H9 (cell line): ENCODE measurements around the gene SPINT2. TPM values are rescaled to one million over a fixed set of nuclear protein-coding genes. Genes with fewer than 3 reads are reported as not detected.

ENCODE experiments used
- DNase-seq: peaks from one replicate; pipeline ENCODE4 v3.0.0-alpha.2; 2017
- H2AFZ ChIP-seq: one replicate; pipeline ENCODE4 v1.6.1; 2013; ENCODE audit warnings: mild to moderate bottlenecking, low read length, control low read depth, moderate library complexity
- H2AK5ac ChIP-seq: 2 replicates; pipeline ENCODE4 v1.6.1; 2013; ENCODE audit warnings: low read length, control low read depth, mixed read lengths; ENCODE audit not compliant: insufficient read length
- H2BK120ac ChIP-seq: one replicate; pipeline ENCODE4 v1.6.1; 2013; ENCODE audit warnings: low read depth, mild to moderate bottlenecking, low read length, control low read depth, inconsistent platforms; ENCODE audit not compliant: poor library complexity, severe bottlenecking
- H2BK12ac ChIP-seq: 2 replicates; pipeline ENCODE4 v1.6.1; 2013; ENCODE audit warnings: low read length, control low read depth, mixed read lengths, low read depth; ENCODE audit not compliant: insufficient read length
- H2BK15ac ChIP-seq: 2 replicates; pipeline ENCODE4 v1.6.1; 2013; ENCODE audit warnings: low read depth, low read length, control low read depth
- H2BK20ac ChIP-seq: one replicate; pipeline ENCODE4 v1.6.1; 2013; ENCODE audit warnings: low read depth, mild to moderate bottlenecking, low read length, control low read depth, inconsistent platforms; ENCODE audit not compliant: poor library complexity, severe bottlenecking
- H2BK5ac ChIP-seq: 2 replicates; pipeline ENCODE4 v1.6.1; 2013; ENCODE audit warnings: low read length, control low read depth, mixed read lengths; ENCODE audit not compliant: insufficient read length
- H3K14ac ChIP-seq: 2 replicates; pipeline ENCODE4 v1.6.1; 2013; ENCODE audit warnings: low read length, control low read depth; ENCODE audit not compliant: insufficient read depth
- H3K18ac ChIP-seq: 2 replicates; pipeline ENCODE4 v1.6.1; 2013; ENCODE audit warnings: low read depth, mild to moderate bottlenecking, mixed read lengths, low read length, control low read depth; ENCODE audit not compliant: insufficient read length
- H3K23ac ChIP-seq: 2 replicates; pipeline ENCODE4 v1.6.1; 2013; ENCODE audit warnings: low read length, control low read depth, mixed read lengths, low read depth; ENCODE audit not compliant: insufficient read length
- H3K23me2 ChIP-seq: 2 replicates; pipeline ENCODE4 v1.6.1; 2013; ENCODE audit warnings: low read depth, mild to moderate bottlenecking, mixed read lengths, low read length, control low read depth; ENCODE audit not compliant: insufficient read length, poor library complexity, severe bottlenecking
- H3K27ac ChIP-seq: 2 replicates; pipeline ENCODE4 v1.5.1; 2013; ENCODE audit warnings: low read length, control low read depth, mixed read lengths, low read depth; ENCODE audit not compliant: insufficient read length
- H3K27me3 ChIP-seq: 2 replicates; pipeline ENCODE4 v1.6.1; 2013; ENCODE audit warnings: low read length, control low read depth, inconsistent platforms; ENCODE audit not compliant: insufficient read depth
- H3K4ac ChIP-seq: 2 replicates; pipeline ENCODE4 v1.6.1; 2013; ENCODE audit warnings: low read depth, mild to moderate bottlenecking, control low read depth, inconsistent platforms, low read length, moderate library complexity
- H3K4me1 ChIP-seq: 2 replicates; pipeline ENCODE4 v1.6.1; 2013; ENCODE audit warnings: low read length, control low read depth, inconsistent platforms; ENCODE audit not compliant: insufficient read depth
- H3K4me2 ChIP-seq: 2 replicates; pipeline ENCODE4 v1.6.1; 2013; ENCODE audit warnings: low read length, control low read depth, mixed read lengths; ENCODE audit not compliant: insufficient read length, insufficient read depth
- H3K56ac ChIP-seq: 2 replicates; pipeline ENCODE4 v1.6.1; 2013; ENCODE audit warnings: low read depth, mild to moderate bottlenecking, mixed read lengths, low read length, control low read depth; ENCODE audit not compliant: insufficient read length
- H3K79me1 ChIP-seq: 2 replicates; pipeline ENCODE4 v1.6.1; 2013; ENCODE audit warnings: low read depth, mild to moderate bottlenecking, moderate library complexity, low read length, control low read depth, inconsistent platforms; ENCODE audit not compliant: insufficient read depth, poor library complexity, severe bottlenecking
- H3K79me2 ChIP-seq: 2 replicates; pipeline ENCODE4 v1.6.1; 2013; ENCODE audit warnings: low read length, control low read depth, inconsistent platforms; ENCODE audit not compliant: insufficient read depth
- H3K9ac ChIP-seq: 2 replicates; pipeline ENCODE4 v1.6.1; 2013; ENCODE audit warnings: low read length, control low read depth, mixed read lengths; ENCODE audit not compliant: insufficient read length; ENCODE audit errors: extremely low read depth
- H3K9me3 ChIP-seq: one replicate; pipeline ENCODE4 v1.6.1; 2013; ENCODE audit warnings: low read depth, low read length, inconsistent platforms; ENCODE audit not compliant: control insufficient read depth
- H3T11ph ChIP-seq: one replicate; pipeline ENCODE4 v1.6.1; 2013; ENCODE audit warnings: mild to moderate bottlenecking, low read length, control low read depth, inconsistent platforms
- H4K20me1 ChIP-seq: one replicate; pipeline ENCODE4 v1.6.1; 2013; ENCODE audit not compliant: control insufficient read depth, insufficient read length, insufficient read depth
- H4K5ac ChIP-seq: 2 replicates; pipeline ENCODE4 v1.6.1; 2013; ENCODE audit warnings: low read depth, mild to moderate bottlenecking, mixed read lengths, low read length, control low read depth; ENCODE audit not compliant: insufficient read length
- H4K8ac ChIP-seq: replicated peaks from 2 replicates; pipeline ENCODE4 v1.6.1; 2013; ENCODE audit warnings: low read length, control low read depth, mixed read lengths, low read depth; ENCODE audit not compliant: insufficient read length
- H4K91ac ChIP-seq: 2 replicates; pipeline ENCODE4 v1.6.1; 2013; ENCODE audit warnings: low read depth, mild to moderate bottlenecking, moderate library complexity, mixed read lengths, low read length, control low read depth; ENCODE audit not compliant: insufficient read length
- H3K27ac Mint-ChIP-seq, 3 experiments: 2 replicates in 2 of 3; 3 replicates in 1 of 3; pipeline ENCODE4 v1.8.0; 2020 to 2021; ENCODE audit warnings: mixed read lengths in 3 of 3, mild to moderate bottlenecking in 1 of 3, moderate library complexity in 1 of 3
- H3K27me3 Mint-ChIP-seq: 2 replicates; pipeline ENCODE4 v1.8.0; 2021; ENCODE audit warnings: low read depth, mild to moderate bottlenecking, moderate library complexity, mixed read lengths
- H3K36me3 Mint-ChIP-seq, 3 experiments: 2 replicates in 2 of 3; 3 replicates in 1 of 3; pipeline ENCODE4 v1.8.0; 2020 to 2021; ENCODE audit warnings: low read depth in 3 of 3, mixed read lengths in 3 of 3; ENCODE audit not compliant: insufficient read depth in 1 of 3
- H3K4me1 Mint-ChIP-seq, 2 experiments: 2 replicates each; pipeline ENCODE4 v1.8.0; 2020; ENCODE audit warnings: mixed read lengths in 2 of 2
- H3K4me3 Mint-ChIP-seq, 2 experiments: 2 replicates in 1 of 2; 3 replicates in 1 of 2; pipeline ENCODE4 v1.8.0; 2020 to 2021; ENCODE audit warnings: mild to moderate bottlenecking in 2 of 2, mixed read lengths in 2 of 2, moderate library complexity in 1 of 2
- H3K9me3 Mint-ChIP-seq, 2 experiments: 2 replicates in 1 of 2; 3 replicates in 1 of 2; pipeline ENCODE4 v1.8.0; 2020; ENCODE audit warnings: mild to moderate bottlenecking in 2 of 2, mixed read lengths in 2 of 2, moderate library complexity in 1 of 2
- CTCF ChIP-seq: fragments of 200-600 bp; sonication (generic); conservative IDR thresholded peaks from 3 replicates; pipeline ENCODE4 v1.8.0; 2021; ENCODE audit warnings: antibody characterized with exemption, mild to moderate bottlenecking
- WGBS: extraction: QIAGEN DNeasy Blood & Tissue Kit; methylation state at CpG from one replicate; pipeline ENCODE4 v1.1.7; 2013; ENCODE audit warnings: missing lambda C conversion rate, low lambda C conversion rate, mixed read lengths; ENCODE audit not compliant: insufficient read length; ENCODE audit errors: extremely low coverage; 5-methylcytosine and 5-hydroxymethylcytosine counted together
- total RNA-seq: library from RNA; stranded (reverse); gene quantifications from 2 replicates; pipeline ENCODE4 v1.2.1, GENCODE V29; 2021

SPINT2 gene
- total RNA-seq, 1 experiment from 2014 or later: 283 TPM

DNA sequence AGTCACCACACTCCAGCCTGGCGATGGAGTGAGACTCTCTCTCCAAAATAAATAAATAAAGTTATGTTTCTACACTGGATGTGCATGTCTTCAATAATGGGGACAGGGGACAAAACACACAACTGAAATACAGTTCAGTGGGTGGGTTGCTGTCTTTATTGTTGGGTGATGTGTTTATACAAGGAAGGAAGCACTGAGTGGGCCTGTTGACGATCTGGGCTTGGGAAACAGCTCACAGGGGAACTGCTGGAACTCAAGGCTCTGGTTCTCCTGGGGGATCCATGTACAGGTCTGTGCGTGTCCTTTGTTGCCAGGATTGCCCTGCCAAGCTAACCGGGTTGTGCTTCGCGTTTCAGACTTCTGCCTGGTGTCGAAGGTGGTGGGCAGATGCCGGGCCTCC is 18.9 kb downstream of the SPINT2 start:
- Histone ChIP-seq H3K79me1 (peaks cover 6% of the 10 kb centered on the region), H3K79me2 (peaks cover 8% of the 10 kb centered on the region; the same call in 1 of the 2 replicates), H2BK120ac (no peak overlapping the region), H3K14ac (no peak overlapping the region), H2BK12ac (no peak overlapping the region), H2AFZ (no peak overlapping the region), H2AK5ac (no peak overlapping the region), H3K4me2 (no peak overlapping the region), H3K4me1 (no peaks in the 10 kb centered on the region), H3K56ac (no peak overlapping the region), H3T11ph (no peak overlapping the region), H3K27ac (no peak overlapping the region), H4K5ac (no peak overlapping the region), H3K23me2 (no peaks in the 10 kb centered on the region), H3K9ac (no peak overlapping the region), H2BK20ac (no peak overlapping the region), H2BK5ac (no peak overlapping the region), H4K20me1 (no peaks in the 10 kb centered on the region), H3K9me3 (no peaks in the 10 kb centered on the region), H4K91ac (no peak overlapping the region), H3K4ac (no peak overlapping the region), H3K18ac (no peak overlapping the region), H2BK15ac (no peak overlapping the region), H4K8ac (no peak overlapping the region), H3K27me3 (no peaks in the 10 kb centered on the region), H3K23ac (no peak overlapping the region)
- Mint-ChIP-seq H3K4me3 (no peak overlapping the region), H3K27ac (peak overlapping the region in 2 of 3 experiments; percentile 53 to 67; a peak in 2 of 7 replicates), H3K4me1 (peaks cover 0 to 5% of the 10 kb centered on the region in 2 experiments; a peak in 1 of 4 replicates), H3K9me3 (no peaks in the 10 kb centered on the region), H3K36me3 (peaks cover 16 to 58% (median 48%) of the 10 kb centered on the region in 3 experiments; a peak in 6 of 7 replicates), H3K27me3 (no peaks in the 10 kb centered on the region)
- WGBS: no CpG with 5 or more reads among the region's 8 CpGs
- no peak for DNase-seq
- no peak for TF ChIP-seq CTCF
